H9 (cell line): ENCODE measurements around the gene CYB5RL. TPM values are rescaled to one million over a fixed set of nuclear protein-coding genes. Genes with fewer than 3 reads are reported as not detected.

Source experiments
- DNase-seq: peaks from one replicate; pipeline ENCODE4 v3.0.0-alpha.2; 2017
- H2AFZ ChIP-seq: one replicate; pipeline ENCODE4 v1.6.1; 2013; ENCODE audit warnings: mild to moderate bottlenecking, low read length, control low read depth, moderate library complexity
- H2AK5ac ChIP-seq: 2 replicates; pipeline ENCODE4 v1.6.1; 2013; ENCODE audit warnings: low read length, control low read depth, mixed read lengths; ENCODE audit not compliant: insufficient read length
- H2BK120ac ChIP-seq: one replicate; pipeline ENCODE4 v1.6.1; 2013; ENCODE audit warnings: low read depth, mild to moderate bottlenecking, low read length, control low read depth, inconsistent platforms; ENCODE audit not compliant: poor library complexity, severe bottlenecking
- H2BK12ac ChIP-seq: 2 replicates; pipeline ENCODE4 v1.6.1; 2013; ENCODE audit warnings: low read length, control low read depth, mixed read lengths, low read depth; ENCODE audit not compliant: insufficient read length
- H2BK15ac ChIP-seq: 2 replicates; pipeline ENCODE4 v1.6.1; 2013; ENCODE audit warnings: low read depth, low read length, control low read depth
- H2BK20ac ChIP-seq: one replicate; pipeline ENCODE4 v1.6.1; 2013; ENCODE audit warnings: low read depth, mild to moderate bottlenecking, low read length, control low read depth, inconsistent platforms; ENCODE audit not compliant: poor library complexity, severe bottlenecking
- H2BK5ac ChIP-seq: 2 replicates; pipeline ENCODE4 v1.6.1; 2013; ENCODE audit warnings: low read length, control low read depth, mixed read lengths; ENCODE audit not compliant: insufficient read length
- H3K14ac ChIP-seq: 2 replicates; pipeline ENCODE4 v1.6.1; 2013; ENCODE audit warnings: low read length, control low read depth; ENCODE audit not compliant: insufficient read depth
- H3K18ac ChIP-seq: 2 replicates; pipeline ENCODE4 v1.6.1; 2013; ENCODE audit warnings: low read depth, mild to moderate bottlenecking, mixed read lengths, low read length, control low read depth; ENCODE audit not compliant: insufficient read length
- H3K23ac ChIP-seq: 2 replicates; pipeline ENCODE4 v1.6.1; 2013; ENCODE audit warnings: low read length, control low read depth, mixed read lengths, low read depth; ENCODE audit not compliant: insufficient read length
- H3K23me2 ChIP-seq: 2 replicates; pipeline ENCODE4 v1.6.1; 2013; ENCODE audit warnings: low read depth, mild to moderate bottlenecking, mixed read lengths, low read length, control low read depth; ENCODE audit not compliant: insufficient read length, poor library complexity, severe bottlenecking
- H3K27ac ChIP-seq: 2 replicates; pipeline ENCODE4 v1.5.1; 2013; ENCODE audit warnings: low read length, control low read depth, mixed read lengths, low read depth; ENCODE audit not compliant: insufficient read length
- H3K27me3 ChIP-seq: 2 replicates; pipeline ENCODE4 v1.6.1; 2013; ENCODE audit warnings: low read length, control low read depth, inconsistent platforms; ENCODE audit not compliant: insufficient read depth
- H3K4ac ChIP-seq: 2 replicates; pipeline ENCODE4 v1.6.1; 2013; ENCODE audit warnings: low read depth, mild to moderate bottlenecking, control low read depth, inconsistent platforms, low read length, moderate library complexity
- H3K4me1 ChIP-seq: 2 replicates; pipeline ENCODE4 v1.6.1; 2013; ENCODE audit warnings: low read length, control low read depth, inconsistent platforms; ENCODE audit not compliant: insufficient read depth
- H3K4me2 ChIP-seq: 2 replicates; pipeline ENCODE4 v1.6.1; 2013; ENCODE audit warnings: low read length, control low read depth, mixed read lengths; ENCODE audit not compliant: insufficient read length, insufficient read depth
- H3K56ac ChIP-seq: 2 replicates; pipeline ENCODE4 v1.6.1; 2013; ENCODE audit warnings: low read depth, mild to moderate bottlenecking, mixed read lengths, low read length, control low read depth; ENCODE audit not compliant: insufficient read length
- H3K79me1 ChIP-seq: 2 replicates; pipeline ENCODE4 v1.6.1; 2013; ENCODE audit warnings: low read depth, mild to moderate bottlenecking, moderate library complexity, low read length, control low read depth, inconsistent platforms; ENCODE audit not compliant: insufficient read depth, poor library complexity, severe bottlenecking
- H3K79me2 ChIP-seq: 2 replicates; pipeline ENCODE4 v1.6.1; 2013; ENCODE audit warnings: low read length, control low read depth, inconsistent platforms; ENCODE audit not compliant: insufficient read depth
- H3K9ac ChIP-seq: 2 replicates; pipeline ENCODE4 v1.6.1; 2013; ENCODE audit warnings: low read length, control low read depth, mixed read lengths; ENCODE audit not compliant: insufficient read length; ENCODE audit errors: extremely low read depth
- H3K9me3 ChIP-seq: one replicate; pipeline ENCODE4 v1.6.1; 2013; ENCODE audit warnings: low read depth, low read length, inconsistent platforms; ENCODE audit not compliant: control insufficient read depth
- H3T11ph ChIP-seq: one replicate; pipeline ENCODE4 v1.6.1; 2013; ENCODE audit warnings: mild to moderate bottlenecking, low read length, control low read depth, inconsistent platforms
- H4K20me1 ChIP-seq: one replicate; pipeline ENCODE4 v1.6.1; 2013; ENCODE audit not compliant: control insufficient read depth, insufficient read length, insufficient read depth
- H4K5ac ChIP-seq: 2 replicates; pipeline ENCODE4 v1.6.1; 2013; ENCODE audit warnings: low read depth, mild to moderate bottlenecking, mixed read lengths, low read length, control low read depth; ENCODE audit not compliant: insufficient read length
- H4K8ac ChIP-seq: replicated peaks from 2 replicates; pipeline ENCODE4 v1.6.1; 2013; ENCODE audit warnings: low read length, control low read depth, mixed read lengths, low read depth; ENCODE audit not compliant: insufficient read length
- H4K91ac ChIP-seq: 2 replicates; pipeline ENCODE4 v1.6.1; 2013; ENCODE audit warnings: low read depth, mild to moderate bottlenecking, moderate library complexity, mixed read lengths, low read length, control low read depth; ENCODE audit not compliant: insufficient read length
- H3K27ac Mint-ChIP-seq, 3 experiments: 2 replicates in 2 of 3; 3 replicates in 1 of 3; pipeline ENCODE4 v1.8.0; 2020 to 2021; ENCODE audit warnings: mixed read lengths in 3 of 3, mild to moderate bottlenecking in 1 of 3, moderate library complexity in 1 of 3
- H3K27me3 Mint-ChIP-seq: 2 replicates; pipeline ENCODE4 v1.8.0; 2021; ENCODE audit warnings: low read depth, mild to moderate bottlenecking, moderate library complexity, mixed read lengths
- H3K36me3 Mint-ChIP-seq, 3 experiments: 2 replicates in 2 of 3; 3 replicates in 1 of 3; pipeline ENCODE4 v1.8.0; 2020 to 2021; ENCODE audit warnings: low read depth in 3 of 3, mixed read lengths in 3 of 3; ENCODE audit not compliant: insufficient read depth in 1 of 3
- H3K4me1 Mint-ChIP-seq, 2 experiments: 2 replicates each; pipeline ENCODE4 v1.8.0; 2020; ENCODE audit warnings: mixed read lengths in 2 of 2
- H3K4me3 Mint-ChIP-seq, 2 experiments: 2 replicates in 1 of 2; 3 replicates in 1 of 2; pipeline ENCODE4 v1.8.0; 2020 to 2021; ENCODE audit warnings: mild to moderate bottlenecking in 2 of 2, mixed read lengths in 2 of 2, moderate library complexity in 1 of 2
- H3K9me3 Mint-ChIP-seq, 2 experiments: 2 replicates in 1 of 2; 3 replicates in 1 of 2; pipeline ENCODE4 v1.8.0; 2020; ENCODE audit warnings: mild to moderate bottlenecking in 2 of 2, mixed read lengths in 2 of 2, moderate library complexity in 1 of 2
- WGBS: extraction: QIAGEN DNeasy Blood & Tissue Kit; methylation state at CpG from one replicate; pipeline ENCODE4 v1.1.7; 2013; ENCODE audit warnings: missing lambda C conversion rate, low lambda C conversion rate, mixed read lengths; ENCODE audit not compliant: insufficient read length; ENCODE audit errors: extremely low coverage; 5-methylcytosine and 5-hydroxymethylcytosine counted together
- total RNA-seq: library from RNA; stranded (reverse); gene quantifications from 2 replicates; pipeline ENCODE4 v1.2.1, GENCODE V29; 2021
- TF ChIP-seq, protein P1 (sequence below): fragments of 200-600 bp; sonication (generic); conservative IDR thresholded peaks from 3 replicates; pipeline ENCODE4 v1.8.0; 2021; ENCODE audit warnings: antibody characterized with exemption, mild to moderate bottlenecking

CYB5RL gene
- total RNA-seq, 1 experiment from 2014 or later = 12.6 TPM

DNA sequence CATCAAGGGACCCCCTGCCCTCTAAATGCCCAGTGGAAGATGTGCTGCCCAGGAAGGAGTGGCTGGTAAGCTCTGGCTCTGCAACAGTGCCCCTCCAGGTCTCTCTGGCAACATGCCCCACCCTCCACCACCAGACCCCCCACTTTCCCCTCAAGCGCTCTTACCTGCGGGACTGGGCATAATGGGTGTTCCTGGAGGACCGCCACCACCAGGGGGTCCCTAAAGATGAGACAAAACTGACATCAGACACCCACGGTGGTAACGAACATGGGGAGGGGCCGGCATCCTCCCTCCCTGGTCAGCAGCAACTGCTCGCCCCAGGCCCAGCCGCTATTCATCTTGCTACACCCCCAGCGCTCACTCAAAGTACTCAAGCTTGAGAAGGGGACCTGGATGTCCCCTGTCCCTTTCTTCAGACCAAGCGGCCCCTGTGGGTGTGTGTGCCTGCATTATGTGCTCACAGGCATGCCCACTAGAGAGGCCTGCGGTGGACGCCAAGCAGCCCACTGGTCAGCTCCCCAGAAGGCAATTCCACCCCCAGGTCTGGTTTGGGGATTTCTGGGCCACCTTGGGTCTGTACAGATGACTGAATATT lies 41.0 kb upstream of the CYB5RL start:
- no peak overlapping the region for H3K4ac ChIP-seq
- H3K79me1 ChIP-seq = no peaks in the 10 kb centered on the region
- WGBS = no CpG with 5 or more reads among the region's 12 CpGs
- H4K20me1 ChIP-seq = no peaks in the 10 kb centered on the region
- H3K56ac ChIP-seq = no peak overlapping the region
- H3K4me2 ChIP-seq = no peak overlapping the region
- H3K9ac ChIP-seq = no peak overlapping the region
- H2BK12ac ChIP-seq = no peak overlapping the region
- no peaks in the 10 kb centered on the region for H3K27me3 Mint-ChIP-seq
- no peaks in the 10 kb centered on the region for H3K79me2 ChIP-seq
- H3K9me3 Mint-ChIP-seq = no peaks in the 10 kb centered on the region
- H2BK5ac ChIP-seq = no peak overlapping the region
- no peak overlapping the region for H2AK5ac ChIP-seq
- peaks cover 42 to 75% (median 60%) of the 10 kb centered on the region in 3 experiments for H3K36me3 Mint-ChIP-seq
- H3K27ac Mint-ChIP-seq = no peak overlapping the region
- H4K5ac ChIP-seq = no peak overlapping the region
- no peak overlapping the region for H3K14ac ChIP-seq
- H2BK120ac ChIP-seq = no peak overlapping the region
- H3K23ac ChIP-seq = no peak overlapping the region
- no peak overlapping the region for H2BK15ac ChIP-seq
- H3K23me2 ChIP-seq = no peaks in the 10 kb centered on the region
- H3K27me3 ChIP-seq = no peaks in the 10 kb centered on the region
- no peak overlapping the region for H4K8ac ChIP-seq
- no peak overlapping the region for H2AFZ ChIP-seq
- H2BK20ac ChIP-seq = no peak overlapping the region
- H3K9me3 ChIP-seq = no peaks in the 10 kb centered on the region
- no peaks in the 10 kb centered on the region for H3K4me1 ChIP-seq
- no peak for DNase-seq
- no peaks in the 10 kb centered on the region for H3K4me1 Mint-ChIP-seq
- no peak overlapping the region for H3K18ac ChIP-seq
- no peak overlapping the region for H3K4me3 Mint-ChIP-seq
- no peak overlapping the region for H3K27ac ChIP-seq
- H4K91ac ChIP-seq = no peak overlapping the region
- H3T11ph ChIP-seq = no peak overlapping the region
- TF ChIP-seq, protein P1, sequence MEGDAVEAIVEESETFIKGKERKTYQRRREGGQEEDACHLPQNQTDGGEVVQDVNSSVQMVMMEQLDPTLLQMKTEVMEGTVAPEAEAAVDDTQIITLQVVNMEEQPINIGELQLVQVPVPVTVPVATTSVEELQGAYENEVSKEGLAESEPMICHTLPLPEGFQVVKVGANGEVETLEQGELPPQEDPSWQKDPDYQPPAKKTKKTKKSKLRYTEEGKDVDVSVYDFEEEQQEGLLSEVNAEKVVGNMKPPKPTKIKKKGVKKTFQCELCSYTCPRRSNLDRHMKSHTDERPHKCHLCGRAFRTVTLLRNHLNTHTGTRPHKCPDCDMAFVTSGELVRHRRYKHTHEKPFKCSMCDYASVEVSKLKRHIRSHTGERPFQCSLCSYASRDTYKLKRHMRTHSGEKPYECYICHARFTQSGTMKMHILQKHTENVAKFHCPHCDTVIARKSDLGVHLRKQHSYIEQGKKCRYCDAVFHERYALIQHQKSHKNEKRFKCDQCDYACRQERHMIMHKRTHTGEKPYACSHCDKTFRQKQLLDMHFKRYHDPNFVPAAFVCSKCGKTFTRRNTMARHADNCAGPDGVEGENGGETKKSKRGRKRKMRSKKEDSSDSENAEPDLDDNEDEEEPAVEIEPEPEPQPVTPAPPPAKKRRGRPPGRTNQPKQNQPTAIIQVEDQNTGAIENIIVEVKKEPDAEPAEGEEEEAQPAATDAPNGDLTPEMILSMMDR = no peak
